ENCODE data around the gene ITIH5. TPM values are rescaled to one million over a fixed set of nuclear protein-coding genes. Genes with fewer than 3 reads are reported as not detected.

ITIH5 gene
- total and polyA plus RNA-seq, 7 donors = 0.60 to 126 (median 48.2) TPM

GRCh38 chr10:7601023-7601656, 65.6 kb downstream of the ITIH5 start:
- H3K4me3 ChIP-seq = no peak overlapping the region
- 60 to 69% methylated on average over 3 of the region's 3 CpGs for WGBS, 2 donors
- H3K27ac ChIP-seq = peak overlapping the region in 3 of 4 donors; percentile 66 to 96 (median 88)
- H3K27me3 ChIP-seq = no peaks in the 10 kb centered on the region
- H3K36me3 ChIP-seq = no peaks in the 10 kb centered on the region
- intact Hi-C loops (cut with DNase I) = no loop called here
- H3K9me3 ChIP-seq = no peaks in the 10 kb centered on the region
- DNase-seq = no peak
- peaks cover 0 to 44% (median 33%) of the 10 kb centered on the region in 4 donors for H3K4me1 ChIP-seq
- TF ChIP-seq POLR2A (IDR thresholded peaks at IDR 0.05) = no peak
- no peak for TF ChIP-seq EP300 (IDR thresholded peaks at IDR 0.05)
- TF ChIP-seq CTCF (IDR thresholded peaks at IDR 0.05) = no peak
- peak in 1 of 4 donors; percentile 16 for TF ChIP-seq POLR2AphosphoS5 (IDR thresholded peaks at IDR 0.05)

- intact Hi-C loops (cut with DNase I) = no loop called here
- DNase-seq = no peak
- Histone ChIP-seq H3K36me3 (no peaks in the 10 kb centered on the region), H3K27ac (peak overlapping the region; percentile 5 to 96 (median 77)), H3K27me3 (no peaks in the 10 kb centered on the region), H3K4me3 (no peak overlapping the region), H3K4me1 (peaks cover 0 to 55% (median 35%) of the 10 kb centered on the region in 4 donors), H3K9me3 (no peaks in the 10 kb centered on the region)
- no peak for TF ChIP-seq EP300 (IDR thresholded peaks at IDR 0.05)
- TF ChIP-seq CTCF (IDR thresholded peaks at IDR 0.05) = no peak
- peak in 1 of 4 donors; percentile 26 for TF ChIP-seq POLR2AphosphoS5 (IDR thresholded peaks at IDR 0.05)
- 26 to 55% methylated on average over 3 of the region's 3 CpGs for WGBS, 2 donors
Measured at GRCh38 chr10:7598771-7599170, 68.0 kb downstream of the ITIH5 start.

GRCh38 chr10:7596356-7596755, 70.4 kb downstream of the ITIH5 start:
- peaks cover 0 to 69% (median 45%) of the 10 kb centered on the region in 4 donors for H3K4me1 ChIP-seq
- 76 to 84% methylated on average over 6 of the region's 6 CpGs for WGBS, 2 donors
- no peak overlapping the region for H3K4me3 ChIP-seq
- no peak for TF ChIP-seq EP300 (IDR thresholded peaks at IDR 0.05)
- H3K9me3 ChIP-seq = no peaks in the 10 kb centered on the region
- no peaks in the 10 kb centered on the region for H3K36me3 ChIP-seq
- intact Hi-C loops (cut with DNase I) = no loop called here
- no peaks in the 10 kb centered on the region for H3K27me3 ChIP-seq
- no peak for DNase-seq
- H3K27ac ChIP-seq = peak overlapping the region; percentile 19 to 96 (median 88)

GRCh38 chr10:7593905-7594304, 72.9 kb downstream of the ITIH5 start:
- Histone ChIP-seq H3K27ac (peak overlapping the region; percentile 58 to 96 (median 88)), H3K9me3 (no peaks in the 10 kb centered on the region), H3K4me1 (peaks cover 0 to 49% (median 31%) of the 10 kb centered on the region in 4 donors), H3K27me3 (no peaks in the 10 kb centered on the region), H3K4me3 (no peak overlapping the region), H3K36me3 (peaks cover 0 to 2% (median 0%) of the 10 kb centered on the region in 4 donors)
- peak; percentile 77 for DNase-seq
- 73 to 84% methylated on average over 4 of the region's 4 CpGs for WGBS, 2 donors
- intact Hi-C loops (cut with DNase I) = no loop called here
- TF ChIP-seq POLR2AphosphoS5 (IDR thresholded peaks at IDR 0.05) (peak in 3 of 4 donors; percentile 84 to 91 (median 90)), CTCF (IDR thresholded peaks at IDR 0.05) (no peak), EP300 (IDR thresholded peaks at IDR 0.05) (peak in 3 of 4 donors; percentile 87 to 97 (median 93))

- H3K27ac ChIP-seq = peak overlapping the region; percentile 81 to 96 (median 88)
- H3K27me3 ChIP-seq = no peaks in the 10 kb centered on the region
- 54 to 70% methylated on average over 4 of the region's 4 CpGs for WGBS, 2 donors
- H3K4me3 ChIP-seq = no peak overlapping the region
- peak; percentile 92 for DNase-seq
- H3K9me3 ChIP-seq = no peaks in the 10 kb centered on the region
- intact Hi-C loops (cut with DNase I) = no loop called here
- peak; percentile 42 to 86 (median 80) for TF ChIP-seq POLR2AphosphoS5 (IDR thresholded peaks at IDR 0.05)
- TF ChIP-seq EP300 (IDR thresholded peaks at IDR 0.05) = peak; percentile 34 to 87 (median 64)
- TF ChIP-seq CTCF (IDR thresholded peaks at IDR 0.05) = no peak
- peak in 1 of 2 donors; percentile 13 for TF ChIP-seq POLR2A (IDR thresholded peaks at IDR 0.05)
- H3K4me1 ChIP-seq = peaks cover 0 to 43% (median 29%) of the 10 kb centered on the region in 4 donors
- peaks cover 0 to 9% (median 0%) of the 10 kb centered on the region in 4 donors for H3K36me3 ChIP-seq
Measured at GRCh38 chr10:7593063-7593462, 73.7 kb downstream of the ITIH5 start.
